NCI-H187 treated with DMSO at 0.1 percent for 48 hours (cell line): ENCODE results near the gene ANKRD52.
A peak's percentile ranks its signal among the peaks of the same experiment; 100 is the strongest.
"Not testable (repeated sequence)": the region's sequence is repeated elsewhere in the genome, so short reads cannot be mapped to it uniquely, and the experiment has no call there.

Experiments used
- DNase-seq: peaks from one replicate; lab custom pipeline; 2025; lab: John Stamatoyannopoulos, UW

The ANKRD52 gene

GRCh38 chr12:56272468-56272867 is 14.3 kb upstream of the ANKRD52 start:
- DNase-seq, result not testable (repeated sequence)

- DNase-seq, result no peak
Measured at GRCh38 chr12:56271031-56271430, 12.8 kb upstream of the ANKRD52 start.

GRCh38 chr12:56267443-56268071 is 9.4 kb upstream of the ANKRD52 start:
- DNase-seq, result no peak

GRCh38 chr12:56266693-56267442 is 8.7 kb upstream of the ANKRD52 start, which contains the start of gene COQ10A:
COQ10A (plus strand) TSS chr12:56266942; CDS start chr12:56267119, 177 bp downstream.
- DNase-seq, result peak; percentile 58

GRCh38 chr12:56266068-56266692 is 8.0 kb upstream of the ANKRD52 start:
- not testable (repeated sequence) for DNase-seq

- DNase-seq, result not testable (repeated sequence)
Measured at GRCh38 chr12:56262955-56263354, 4.8 kb upstream of the ANKRD52 start.

- no peak for DNase-seq
Measured at GRCh38 chr12:56261503-56262232, 3.5 kb upstream of the ANKRD52 start.

GRCh38 chr12:56260921-56261320 is 2.7 kb upstream of the ANKRD52 start:
- no peak for DNase-seq

GRCh38 chr12:56260380-56260779 is 2.2 kb upstream of the ANKRD52 start:
- DNase-seq, result no peak

GRCh38 chr12:56258820-56259183 is 618 bp upstream of the ANKRD52 start:
- no peak for DNase-seq

- no peak for DNase-seq
Measured at GRCh38 chr12:56257491-56258067, 605 bp downstream of the ANKRD52 start.

- DNase-seq, result no peak
Measured at GRCh38 chr12:56257071-56257470, 1.1 kb downstream of the ANKRD52 start.

- DNase-seq, result no peak
Measured at GRCh38 chr12:56256326-56256960, 1.7 kb downstream of the ANKRD52 start.

GRCh38 chr12:56255671-56256070 is 2.5 kb downstream of the ANKRD52 start:
- no peak for DNase-seq

GRCh38 chr12:56253091-56253490 is 5.1 kb downstream of the ANKRD52 start:
- DNase-seq, result no peak

- no peak for DNase-seq
Measured at GRCh38 chr12:56252649-56253048, 5.5 kb downstream of the ANKRD52 start.

GRCh38 chr12:56248711-56249110 is 9.5 kb downstream of the ANKRD52 start:
- DNase-seq, result no peak

- DNase-seq, result no peak
Measured at GRCh38 chr12:56247923-56248322, 10.3 kb downstream of the ANKRD52 start.

GRCh38 chr12:56244494-56244893 is 13.7 kb downstream of the ANKRD52 start:
- DNase-seq, result no peak

- no peak for DNase-seq
Measured at GRCh38 chr12:56243731-56244181, 14.4 kb downstream of the ANKRD52 start.

GRCh38 chr12:56242986-56243385 is 15.2 kb downstream of the ANKRD52 start:
- no peak for DNase-seq
